Measurements from ENCODE around the gene ZNHIT1.

Gene ZNHIT1

GRCh38 chr7:101220295-101220694 lies 2.3 kb downstream of the ZNHIT1 start:
- DNase-seq, result no peak

GRCh38 chr7:101222275-101222830 lies 4.4 kb downstream of the ZNHIT1 start:
- no peak for DNase-seq

GRCh38 chr7:101223528-101223927 lies 5.6 kb downstream of the ZNHIT1 start:
- DNase-seq, result no peak

GRCh38 chr7:101225650-101226049 lies 7.7 kb downstream of the ZNHIT1 start:
- DNase-seq, result no peak

GRCh38 chr7:101226721-101227120 lies 8.8 kb downstream of the ZNHIT1 start:
- no peak for DNase-seq

GRCh38 chr7:101231644-101232043 lies 13.7 kb downstream of the ZNHIT1 start:
- no peak for DNase-seq

GRCh38 chr7:101232141-101232850 lies 14.3 kb downstream of the ZNHIT1 start:
- no peak for DNase-seq

- no peak for DNase-seq
Observed at GRCh38 chr7:101233907-101234547, 16.1 kb downstream of the ZNHIT1 start.

- no peak for DNase-seq
Observed at GRCh38 chr7:101234636-101235035, 16.7 kb downstream of the ZNHIT1 start.

- DNase-seq, result peak in 2 of 3 donors; percentile 43 to 50
Observed at GRCh38 chr7:101235050-101235449, 17.1 kb downstream of the ZNHIT1 start.

- DNase-seq, result no peak
Observed at GRCh38 chr7:101235522-101235921, 17.6 kb downstream of the ZNHIT1 start.

- DNase-seq, result no peak
Observed at GRCh38 chr7:101236292-101236835, 18.4 kb downstream of the ZNHIT1 start.

- DNase-seq, result peak in 2 of 3 donors; percentile 33 to 48
Observed at GRCh38 chr7:101237206-101238067, 19.5 kb downstream of the ZNHIT1 start, which contains the start of gene CLDN15. Gene CLDN15 (minus strand): TSS chr7:101237802. CDS start chr7:101237581, 221 bp downstream.

- DNase-seq, result no peak
Observed at GRCh38 chr7:101238226-101239182, 20.5 kb downstream of the ZNHIT1 start.

- no peak for DNase-seq
Observed at GRCh38 chr7:101239191-101239950, 21.4 kb downstream of the ZNHIT1 start.

GRCh38 chr7:101239951-101240220 lies 21.9 kb downstream of the ZNHIT1 start:
- no peak for DNase-seq

GRCh38 chr7:101240226-101241014 lies 22.5 kb downstream of the ZNHIT1 start:
- DNase-seq, result no peak

GRCh38 chr7:101241015-101241363 lies 23.0 kb downstream of the ZNHIT1 start:
- DNase-seq, result peak; percentile 81 to 89 (median 87)

- no peak for DNase-seq
Observed at GRCh38 chr7:101241443-101242349, 23.7 kb downstream of the ZNHIT1 start.

All from suppressor macrophage treated with lipopolysaccharide for 1 hour (primary cell).